DOHH2 (cell line): ENCODE data around the gene EIF1AD.
A peak's percentile ranks its signal among the peaks of the same experiment; 100 is the strongest.

Experiments used
- CTCF ChIP-seq: fragments of 200-600 bp; sonication (generic); IDR thresholded peaks from one replicate; pipeline ENCODE4 v1.5.1; 2014; ENCODE audit warnings: antibody characterized with exemption, mild to moderate bottlenecking, low read depth, low read length; ENCODE audit not compliant: poor library complexity, severe bottlenecking
- EZH2phosphoT487 ChIP-seq: fragments of 200-600 bp; sonication (generic); IDR thresholded peaks from 2 replicates; pipeline ENCODE4 v1.6.1; 2017; ENCODE audit warnings: borderline replicate concordance, mild to moderate bottlenecking, antibody characterized with exemption, low read length, moderate library complexity, mixed read lengths

GRCh38 chr11:65988791-65989592, 13.0 kb downstream of the EIF1AD start:
- TF ChIP-seq EZH2phosphoT487 (no peak), CTCF (peak; percentile 99)
